Upper lobe of left lung (tissue), 6 donors: ENCODE measurements around the gene KCNG2. TPM values are rescaled to one million over a fixed set of nuclear protein-coding genes. Genes with fewer than 3 reads are reported as not detected.

Source experiments
- ATAC-seq, 2 donors: fragments of 200-7000 bp; cut with Tn5 transposase; one replicate each; pipeline ENCODE4 v1.9.1; 2022; ENCODE audit warnings: mild to moderate bottlenecking in 2 of 2, moderate library complexity in 2 of 2; ENCODE audit not compliant: low FRiP score in 2 of 2
- DNase-seq, 2 donors: peaks; one replicate each; pipeline ENCODE4 v3.0.0-alpha.2; 2019 to 2020
- H3K27ac ChIP-seq, 4 donors: fragments of 200-600 bp; sonication (generic); one replicate each; pipeline ENCODE4 v1.5.1; 2016 to 2019
- H3K27me3 ChIP-seq, 4 donors: fragments of 200-600 bp; sonication (generic); one replicate each; pipeline ENCODE4 v1.5.1; 2017 to 2019
- H3K36me3 ChIP-seq, 4 donors: fragments of 200-600 bp; sonication (generic); one replicate each; pipeline ENCODE4 v1.5.1; 2016 to 2019
- H3K4me1 ChIP-seq, 4 donors: fragments of 200-600 bp; sonication (generic); one replicate each; pipeline ENCODE4 v1.5.1; 2018 to 2019
- H3K4me3 ChIP-seq, 4 donors: fragments of 200-600 bp; sonication (generic); one replicate each; pipeline ENCODE4 v1.5.1; 2017 to 2019; ENCODE audit warnings: mild to moderate bottlenecking in 2 of 4, moderate library complexity in 1 of 4
- H3K9me3 ChIP-seq, 4 donors: fragments of 200-600 bp; sonication (generic); one replicate each; pipeline ENCODE4 v1.5.1; 2018 to 2019
- CTCF ChIP-seq, 6 experiments: fragments of 450-650 bp in 4 of 6; fragments of 200-600 bp in 2 of 6; sonication (generic) in 2 of 6; IDR thresholded peaks; one replicate each; pipeline ENCODE4 v1.5.1; 2016 to 2019; ENCODE audit warnings: antibody characterized with exemption in 6 of 6
- EP300 ChIP-seq, 4 donors: sonication (generic); formaldehyde crosslinking; IDR thresholded peaks; one replicate each; pipeline ENCODE4 v1.5.1; 2017; ENCODE audit warnings: antibody characterized with exemption in 4 of 4, control low read depth in 2 of 4
- POLR2A ChIP-seq, 4 donors: fragments of 450-650 bp; IDR thresholded peaks; one replicate each; pipeline ENCODE4 v1.5.1; 2016 to 2017; ENCODE audit warnings: antibody characterized with exemption in 4 of 4, mild to moderate bottlenecking in 2 of 4
- POLR2AphosphoS5 ChIP-seq, 2 donors: sonication (generic); formaldehyde crosslinking; IDR thresholded peaks; one replicate each; pipeline ENCODE4 v1.5.1; 2017; ENCODE audit warnings: antibody characterized with exemption in 2 of 2
- WGBS, 2 donors: methylation state at CpG; one replicate each; pipeline ENCODE4 v1.1.5; 2017 to 2018; 5-methylcytosine and 5-hydroxymethylcytosine counted together
- total RNA-seq, 6 donors: library from RNA; depleted of rRNA in 4 of 6; stranded (reverse); fragments of >200 nt in 4 of 6; gene quantifications; one replicate each; pipeline versions ENCODE4 v1.1.0 to v1.2.1, GENCODE V29; 2016 to 2021
- donor health status: DM: no; HTN: no; CAD: no; lungs with moderate emphysema.
- donor health status: DM: no; HTN: yes; CAD: no; lungs with severe emphysema.

Gene KCNG2
- total RNA-seq, 6 donors from 2014 or later: 0.49 to 1.1 (median 0.73) TPM; not detected in 2

- ATAC-seq (no peak), DNase-seq (peak in 1 of 2 donors; percentile 6)
- WGBS, 2 donors: 92 to 99% methylated on average over 8 to 9 of the region's 9 CpGs
- Histone ChIP-seq H3K9me3 (peaks cover 24 to 32% (median 27%) of the 10 kb centered on the region in 4 donors), H3K4me1 (peaks cover 0 to 18% (median 0%) of the 10 kb centered on the region in 4 donors), H3K36me3 (peaks cover 6 to 64% (median 15%) of the 10 kb centered on the region in 4 donors), H3K27ac (no peak overlapping the region), H3K4me3 (no peak overlapping the region), H3K27me3 (no peaks in the 10 kb centered on the region)
- TF ChIP-seq EP300 (IDR thresholded peaks at IDR 0.05) (no peak), POLR2AphosphoS5 (IDR thresholded peaks at IDR 0.05) (no peak), POLR2A (IDR thresholded peaks at IDR 0.05) (no peak), CTCF (IDR thresholded peaks at IDR 0.05) (no peak)
Measured at GRCh38 chr18:79928563-79928960, 130.8 kb downstream of the KCNG2 start.

- H3K9me3 ChIP-seq: peaks cover 24 to 38% (median 27%) of the 10 kb centered on the region in 4 donors
- no peaks in the 10 kb centered on the region for H3K27me3 ChIP-seq
- H3K36me3 ChIP-seq: peaks cover 6 to 60% (median 15%) of the 10 kb centered on the region in 4 donors
- ATAC-seq: no peak
- no peak overlapping the region for H3K27ac ChIP-seq
- H3K4me3 ChIP-seq: no peak overlapping the region
- peaks cover 0 to 13% (median 5%) of the 10 kb centered on the region in 4 donors for H3K4me1 ChIP-seq
- TF ChIP-seq POLR2AphosphoS5 (IDR thresholded peaks at IDR 0.05): no peak
- TF ChIP-seq EP300 (IDR thresholded peaks at IDR 0.05): no peak
- TF ChIP-seq CTCF (IDR thresholded peaks at IDR 0.05): no peak
- TF ChIP-seq POLR2A (IDR thresholded peaks at IDR 0.05): no peak
- 97% methylated on average over 2 of the region's 2 CpGs for WGBS, 2 donors
- DNase-seq: no peak
Measured at GRCh38 chr18:79930020-79930642, 132.4 kb downstream of the KCNG2 start.

GRCh38 chr18:79931475-79931874 lies 133.7 kb downstream of the KCNG2 start:
- DNase-seq: no peak
- Histone ChIP-seq H3K27ac (no peak overlapping the region), H3K27me3 (no peaks in the 10 kb centered on the region), H3K4me1 (peaks cover 0 to 10% (median 3%) of the 10 kb centered on the region in 4 donors), H3K9me3 (peaks cover 24 to 45% (median 29%) of the 10 kb centered on the region in 4 donors), H3K4me3 (no peak overlapping the region), H3K36me3 (peaks cover 6 to 67% (median 24%) of the 10 kb centered on the region in 4 donors)
- no peak for ATAC-seq
- 96 to 97% methylated on average over 2 of the region's 2 CpGs for WGBS, 2 donors
- TF ChIP-seq CTCF (IDR thresholded peaks at IDR 0.05) (no peak), POLR2AphosphoS5 (IDR thresholded peaks at IDR 0.05) (no peak), POLR2A (IDR thresholded peaks at IDR 0.05) (no peak), EP300 (IDR thresholded peaks at IDR 0.05) (no peak)

- Histone ChIP-seq H3K27ac (no peak overlapping the region), H3K9me3 (peaks cover 24 to 45% (median 29%) of the 10 kb centered on the region in 4 donors), H3K36me3 (peaks cover 6 to 71% (median 23%) of the 10 kb centered on the region in 4 donors), H3K4me3 (no peak overlapping the region), H3K4me1 (peaks cover 0 to 10% (median under 1%) of the 10 kb centered on the region in 4 donors), H3K27me3 (no peaks in the 10 kb centered on the region)
- TF ChIP-seq CTCF (IDR thresholded peaks at IDR 0.05) (no peak), EP300 (IDR thresholded peaks at IDR 0.05) (no peak), POLR2A (IDR thresholded peaks at IDR 0.05) (no peak), POLR2AphosphoS5 (IDR thresholded peaks at IDR 0.05) (no peak)
- ATAC-seq (no peak), DNase-seq (no peak)
- 90 to 97% methylated on average over 3 of the region's 3 CpGs for WGBS, 2 donors
Measured at GRCh38 chr18:79932907-79933306, 135.2 kb downstream of the KCNG2 start.
